AG04449 (cell line): ENCODE data around the gene TARDBP.

Experiments used
- CTCF ChIA-PET: fragments of 350-600 bp; formaldehyde crosslinking; extraction: SDS; loops from one replicate; lab custom pipeline; 2021; ENCODE audit warnings: antibody characterized with exemption; lab: Yijun Ruan, JAX
- POLR2A ChIA-PET: fragments of 400-600, 350-600 bp; formaldehyde crosslinking; extraction: SDS; loops from one replicate; lab custom pipeline; 2020; ENCODE audit warnings: antibody characterized with exemption, inconsistent platforms; lab: Yijun Ruan, JAX
- DNase-seq: peaks from one replicate; pipeline ENCODE4 v3.0.0-alpha.2; 2010; ENCODE audit warnings: low read depth, low spot score
- H3K4me3 ChIP-seq: 2 replicates; pipeline ENCODE4 v1.5.1; 2011; ENCODE audit warnings: low read depth, mild to moderate bottlenecking, control low read depth, low read length
- CTCF ChIP-seq: IDR thresholded peaks from one replicate; pipeline ENCODE4 v1.5.1; 2011; ENCODE audit warnings: mild to moderate bottlenecking, moderate library complexity, low read length, control low read depth, inconsistent platforms; ENCODE audit not compliant: insufficient read depth; ENCODE audit errors: missing control alignments

The TARDBP gene

GRCh38 chr1:11019971-11020370 lies 7.5 kb downstream of the TARDBP start:
- CTCF ChIA-PET: no interaction called here
- no peak for TF ChIP-seq CTCF
- POLR2A ChIA-PET: no interaction called here
- no peak overlapping the region for H3K4me3 ChIP-seq
- DNase-seq: no peak

DNA sequence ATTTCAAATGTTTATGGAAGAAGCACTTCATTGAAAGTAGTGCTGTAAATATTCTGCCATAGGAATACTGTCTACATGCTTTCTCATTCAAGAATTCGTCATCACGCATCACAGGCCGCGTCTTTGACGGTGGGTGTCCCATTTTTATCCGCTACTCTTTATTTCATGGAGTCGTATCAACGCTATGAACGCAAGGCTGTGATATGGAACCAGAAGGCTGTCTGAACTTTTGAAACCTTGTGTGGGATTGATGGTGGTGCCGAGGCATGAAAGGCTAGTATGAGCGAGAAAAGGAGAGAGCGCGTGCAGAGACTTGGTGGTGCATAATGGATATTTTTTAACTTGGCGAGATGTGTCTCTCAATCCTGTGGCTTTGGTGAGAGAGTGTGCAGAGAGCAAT lies 10.7 kb downstream of the TARDBP start:
- ChIA-PET CTCF (interaction anchor here (2.9 kb wide), 1 partner anchor 14 kb away, joined by 18 read pairs; no protein-coding TSS in a partner anchor), POLR2A (no interaction called here)
- DNase-seq: no peak
- no peak for TF ChIP-seq CTCF
- no peak overlapping the region for H3K4me3 ChIP-seq

GRCh38 chr1:11024154-11024873 lies 11.9 kb downstream of the TARDBP start:
- TF ChIP-seq CTCF: no peak
- no peak overlapping the region for H3K4me3 ChIP-seq
- ChIA-PET POLR2A (no interaction called here), CTCF (interaction anchor here (0.8 to 2.3 kb wide), 2 partner anchors 13 to 517 kb away, joined by 3 to 18 read pairs; no protein-coding TSS in a partner anchor)
- no peak for DNase-seq

DNA sequence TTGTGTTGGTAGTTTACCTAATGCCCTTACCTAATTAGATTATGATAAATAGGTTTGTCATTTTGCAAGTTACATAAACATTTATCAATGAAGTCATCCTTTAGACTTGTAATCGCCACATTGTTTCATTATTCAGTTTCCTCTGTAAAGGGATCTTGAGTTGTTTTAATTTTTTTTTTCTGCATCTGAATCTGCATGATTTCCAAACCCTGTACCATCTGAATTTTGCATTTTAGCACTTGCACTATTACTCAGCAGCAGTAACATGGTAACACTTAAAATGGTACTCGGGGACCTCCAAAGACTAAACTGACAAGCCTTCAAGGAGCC lies 12.4 kb downstream of the TARDBP start:
- POLR2A ChIA-PET: no interaction called here
- CTCF ChIA-PET: interaction anchor here (0.8 to 2.3 kb wide), 2 partner anchors 12 to 518 kb away, joined by 3 to 18 read pairs; no protein-coding TSS in a partner anchor

GRCh38 chr1:11025618-11026017 lies 13.2 kb downstream of the TARDBP start:
- TF ChIP-seq CTCF: no peak

More for the DNA sequence above, 12.4 kb downstream of the TARDBP start:
- no peak for DNase-seq
- no peak for TF ChIP-seq CTCF
- H3K4me3 ChIP-seq: no peak overlapping the region

GRCh38 chr1:11026052-11026451 lies 13.6 kb downstream of the TARDBP start:
- POLR2A ChIA-PET: no interaction called here
- no peak for DNase-seq
- CTCF ChIA-PET: interaction anchor here (2.3 kb wide), 1 partner anchor 11 kb away, joined by 18 read pairs; no protein-coding TSS in a partner anchor
- TF ChIP-seq CTCF: no peak
- no peak overlapping the region for H3K4me3 ChIP-seq

More at GRCh38 chr1:11025618-11026017, 13.2 kb downstream of the TARDBP start:
- ChIA-PET POLR2A (interaction anchor here (0.6 kb wide), 1 partner anchor 28 kb away, joined by 3 read pairs; no protein-coding TSS in a partner anchor), CTCF (interaction anchor here (2.3 kb wide), 1 partner anchor 11 kb away, joined by 18 read pairs; no protein-coding TSS in a partner anchor)
- DNase-seq: no peak
- no peak overlapping the region for H3K4me3 ChIP-seq
